GM19043 (cell line): ENCODE measurements around the gene ZC3H12D.

Experiments used
- ATAC-seq: cut with Tn5 transposase; IDR thresholded peaks from one replicate; pipeline ENCODE4 v1.9.1; 2021; ENCODE audit warnings: low read depth; ENCODE audit not compliant: unreplicated experiment

ZC3H12D gene

DNA sequence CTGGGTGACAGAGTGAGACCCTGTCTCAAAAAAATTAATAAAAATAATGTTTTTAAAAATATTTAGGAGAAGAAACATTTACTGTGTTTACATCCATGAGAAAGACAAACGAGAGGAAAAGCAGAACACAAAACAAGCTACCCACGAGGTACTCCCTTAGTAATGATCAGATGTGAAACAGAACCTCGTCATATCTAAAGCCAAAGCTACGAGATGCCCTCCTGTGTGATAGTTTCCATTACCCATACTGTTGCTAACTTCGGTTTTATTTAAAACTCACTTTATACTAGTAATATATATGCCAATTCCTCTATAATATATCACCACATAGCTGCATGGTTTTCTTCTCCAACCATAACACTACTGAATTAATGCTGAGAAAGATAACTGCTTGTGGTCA, 63.7 kb downstream of the ZC3H12D start:
- ATAC-seq, result no peak

DNA sequence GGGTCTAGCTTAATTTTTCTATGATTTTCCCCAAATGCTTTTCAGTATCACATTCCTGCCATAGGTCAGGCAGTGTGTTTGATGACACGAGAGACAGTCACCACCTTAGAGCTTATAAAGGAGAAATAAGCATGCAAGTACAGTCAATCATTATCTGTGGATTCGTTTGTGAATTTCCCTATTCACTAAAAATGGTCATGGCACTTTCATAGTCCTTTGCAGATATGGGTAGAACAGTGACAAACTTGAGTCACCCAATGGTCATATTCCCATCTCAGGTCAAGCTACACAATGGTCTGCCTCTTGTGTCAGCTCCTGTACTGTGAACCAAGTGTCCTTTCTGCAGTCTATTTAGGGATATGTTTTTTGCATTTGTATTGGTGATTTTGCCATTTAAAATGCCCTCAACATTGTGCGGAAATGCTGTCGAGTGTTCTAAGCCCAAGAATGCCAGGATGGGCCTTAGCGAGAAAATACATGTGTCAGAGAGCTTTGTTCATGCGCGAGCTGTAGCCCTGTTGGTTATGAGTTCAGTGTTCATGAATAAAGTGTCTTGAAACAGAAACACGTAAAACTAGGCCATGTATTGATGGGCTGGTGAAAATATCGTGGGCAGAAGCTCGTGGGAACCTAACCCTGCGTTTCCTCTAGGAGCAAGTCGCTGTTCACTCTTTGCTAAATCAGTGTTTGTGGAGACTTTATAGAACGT, 65.0 kb downstream of the ZC3H12D start:
- ATAC-seq, result no peak

DNA sequence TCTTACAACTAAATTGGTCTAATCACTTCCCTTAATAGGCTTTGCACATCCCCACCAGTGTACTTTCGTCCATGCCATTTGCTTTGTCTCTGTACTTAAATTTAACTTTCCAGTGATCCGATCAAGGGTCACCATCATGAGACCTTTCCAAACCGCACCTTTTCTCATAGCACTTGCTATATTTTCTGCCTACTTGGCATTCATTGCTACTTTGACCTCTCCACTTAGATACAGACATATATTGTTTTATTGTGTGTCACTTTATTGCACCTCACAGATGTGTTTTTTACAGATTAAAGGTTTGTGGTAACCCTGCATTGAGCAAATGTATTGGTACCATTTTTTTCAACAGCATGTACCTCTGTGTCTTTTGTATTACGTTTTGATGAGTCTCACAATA, 70.0 kb downstream of the ZC3H12D start:
- ATAC-seq, result no peak

DNA sequence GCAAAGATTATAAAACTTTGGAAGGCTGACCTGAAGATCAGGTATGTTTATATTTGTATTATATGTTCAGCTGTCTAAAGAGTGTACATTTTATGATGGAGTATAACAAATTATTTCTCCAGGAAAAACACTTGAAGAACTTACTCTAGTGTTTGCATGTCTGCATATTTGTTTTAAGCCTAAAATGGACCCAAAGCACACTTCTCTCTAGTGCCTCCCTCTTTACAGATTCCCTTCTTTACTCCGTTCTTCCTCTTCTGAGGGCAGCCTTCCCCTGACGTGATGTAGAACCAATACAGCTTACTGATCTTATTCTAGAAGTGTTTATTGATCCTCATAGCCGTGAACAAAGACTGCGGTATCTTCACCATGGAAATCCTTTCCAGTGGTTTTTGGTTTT, 70.8 kb downstream of the ZC3H12D start:
- no peak for ATAC-seq

DNA sequence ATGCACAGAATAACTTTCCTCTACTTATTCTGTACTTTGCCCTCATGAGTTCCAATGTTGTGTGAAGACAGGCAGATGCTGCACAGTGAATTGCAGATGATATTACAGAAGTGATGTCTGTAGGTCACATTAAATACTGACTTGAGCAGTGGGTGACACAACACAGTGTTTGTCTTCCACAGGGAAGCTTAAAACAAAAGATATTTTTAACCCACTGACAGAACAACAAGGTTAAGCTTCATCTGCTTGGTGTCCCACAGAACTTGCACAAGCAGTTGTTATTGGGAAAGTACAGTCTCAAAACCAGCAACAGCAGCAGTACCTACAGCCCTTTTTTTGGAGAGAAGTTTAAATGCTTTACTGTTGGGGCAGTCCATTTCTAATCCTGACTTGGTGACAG, 74.3 kb downstream of the ZC3H12D start:
- ATAC-seq, result no peak

DNA sequence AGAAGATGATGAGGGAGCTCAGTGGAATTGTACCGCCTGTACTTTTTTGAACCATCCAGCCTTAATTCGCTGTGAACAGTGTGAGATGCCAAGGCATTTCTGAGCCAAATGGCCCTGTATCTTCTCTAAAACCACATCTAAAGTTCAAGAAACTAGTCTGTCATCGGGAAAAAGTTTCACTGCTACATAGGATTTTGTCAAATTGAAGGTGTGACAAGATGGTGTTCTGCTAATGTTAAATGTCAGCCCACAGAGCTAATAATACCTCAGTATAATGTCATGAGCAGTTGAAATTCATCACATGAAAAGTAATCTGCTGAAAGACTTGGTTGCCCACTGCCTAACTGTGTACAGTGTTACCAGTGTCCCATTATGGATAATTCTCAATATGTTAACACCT, 75.2 kb downstream of the ZC3H12D start:
- ATAC-seq, result no peak

DNA sequence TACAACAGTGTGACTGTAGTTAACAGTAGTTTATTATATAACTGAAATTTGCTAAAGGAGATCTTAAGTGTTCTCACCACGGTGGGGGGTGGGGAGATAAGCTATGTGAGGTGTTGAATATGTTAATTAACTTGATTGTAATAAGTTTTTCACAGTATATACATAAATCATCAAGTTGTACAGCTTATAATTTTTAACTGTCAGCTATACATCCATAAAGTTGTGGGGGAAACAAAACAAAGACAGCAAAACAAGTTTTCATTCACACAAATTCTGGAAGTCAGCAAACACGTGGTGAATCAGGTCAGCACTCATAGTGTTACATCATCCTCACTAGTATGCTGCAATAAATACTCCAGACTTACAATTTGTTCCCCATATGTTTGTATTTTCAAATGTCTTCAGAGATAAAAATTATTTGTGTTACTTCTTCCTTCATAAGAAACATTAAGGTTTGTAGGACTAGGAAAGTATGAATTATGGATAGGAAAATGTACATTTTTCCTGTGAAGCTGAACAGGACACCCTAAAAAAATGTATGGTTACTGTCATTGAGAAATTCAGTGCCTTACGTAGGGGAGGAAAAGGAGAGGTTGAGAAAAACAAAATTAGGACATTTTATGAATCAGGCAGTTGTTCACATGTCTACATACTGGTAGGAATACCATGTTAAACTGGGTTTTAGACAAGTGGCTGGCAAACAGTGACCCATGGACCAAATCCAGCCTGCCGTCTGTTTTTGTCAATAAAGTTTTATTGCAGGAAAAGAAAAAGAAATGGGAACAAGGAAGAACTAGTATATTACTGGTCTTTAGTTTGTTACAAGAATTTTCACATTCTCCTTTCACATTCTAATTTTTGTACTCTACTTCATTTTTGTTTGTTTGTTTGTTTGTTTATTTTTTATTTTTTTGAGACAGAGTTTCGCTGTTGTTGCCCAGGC, 78.7 kb downstream of the ZC3H12D start:
- no peak for ATAC-seq

DNA sequence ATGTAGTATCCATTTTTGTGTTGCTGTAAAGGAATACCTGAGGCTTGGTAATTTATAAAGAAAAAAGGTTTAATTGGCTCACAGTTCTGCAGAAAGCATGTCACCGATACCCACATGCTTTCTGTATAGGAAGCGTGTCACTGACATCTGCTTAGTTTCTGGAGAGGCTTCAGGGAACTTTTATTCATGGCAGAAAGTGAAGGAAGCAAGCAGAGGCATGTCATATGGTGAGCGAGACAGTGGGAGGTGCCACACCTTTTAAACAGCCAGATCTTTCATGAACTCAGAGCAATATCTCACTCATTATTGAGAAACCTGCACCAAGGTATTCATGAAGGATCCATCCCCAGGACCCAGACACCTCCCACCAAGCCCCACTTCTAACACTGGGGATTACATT, 81.3 kb downstream of the ZC3H12D start:
- ATAC-seq, result no peak

DNA sequence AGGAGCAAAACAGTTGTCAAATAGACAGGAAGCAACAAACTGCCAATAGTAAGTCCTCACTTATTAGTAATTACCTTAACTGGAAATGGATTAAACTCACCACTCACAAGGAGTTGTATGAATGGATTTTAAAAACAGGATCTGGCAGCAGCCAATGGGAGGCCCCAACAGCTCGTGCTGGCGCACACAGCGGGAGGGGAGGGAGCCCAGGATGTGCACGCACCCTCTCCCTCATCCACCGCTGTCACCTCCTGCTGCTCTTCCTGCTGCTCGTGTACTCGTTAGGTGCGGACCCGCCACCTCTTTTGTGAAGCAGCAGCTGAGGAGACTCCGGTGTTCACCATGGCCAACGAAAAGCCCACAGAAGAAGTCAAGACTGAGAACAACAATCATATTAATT, 84.8 kb downstream of the ZC3H12D start, which contains the start of gene SUMO4:
TSS of gene SUMO4 (plus strand) at position 213 of the 400 bp plus-strand sequence. CDS start at position 343, 130 bp downstream.
- no peak for ATAC-seq

DNA sequence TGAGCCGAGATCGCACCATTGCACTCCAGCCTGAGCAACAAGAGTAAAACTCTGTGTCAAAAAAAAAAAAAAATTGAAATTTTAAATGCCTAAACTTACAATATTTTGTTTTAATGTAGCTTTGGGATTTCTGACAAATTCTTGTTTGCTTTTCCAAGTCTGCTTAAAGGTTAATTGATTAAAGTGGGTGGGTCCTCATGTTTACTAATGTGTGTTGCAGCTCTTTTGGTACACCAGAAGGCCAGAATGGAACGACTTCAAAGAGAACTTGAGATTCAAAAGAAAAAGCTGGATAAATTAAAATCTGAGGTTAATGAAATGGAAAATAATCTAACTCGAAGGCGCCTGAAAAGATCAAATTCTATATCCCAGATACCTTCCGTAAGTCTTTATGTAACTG, 87.4 kb downstream of the ZC3H12D start:
- no peak for ATAC-seq
